Effector memory CD4-positive, alpha-beta T cell (primary cell): Measurements from ENCODE around the gene C9orf78.

Source experiments
- DNase-seq, 3 donors: peaks; one replicate each; pipeline ENCODE4 v3.0.0-alpha.2; 2020
- H3K27ac ChIP-seq: 2 replicates; pipeline ENCODE4 v1.7.0; 2013; ENCODE audit warnings: mild to moderate bottlenecking, low read length, moderate library complexity; ENCODE audit not compliant: insufficient read depth, poor library complexity, severe bottlenecking
- H3K27me3 ChIP-seq: replicated peaks from 2 replicates; pipeline ENCODE4 v1.7.0; 2013; ENCODE audit warnings: mild to moderate bottlenecking, low read length; ENCODE audit not compliant: insufficient read depth, control insufficient read depth, poor library complexity, severe bottlenecking
- H3K36me3 ChIP-seq: 2 replicates; pipeline ENCODE4 v1.7.0; 2013; ENCODE audit warnings: mild to moderate bottlenecking, low read length, moderate library complexity; ENCODE audit not compliant: control insufficient read depth, insufficient read depth
- H3K4me1 ChIP-seq: 2 replicates; pipeline ENCODE4 v1.7.0; 2013; ENCODE audit warnings: low read length, mild to moderate bottlenecking; ENCODE audit not compliant: control insufficient read depth, insufficient read depth, poor library complexity, severe bottlenecking
- H3K4me3 ChIP-seq: 2 replicates; pipeline ENCODE4 v1.7.0; 2013; ENCODE audit warnings: low read length, low read depth, mild to moderate bottlenecking; ENCODE audit not compliant: insufficient read depth, poor library complexity, severe bottlenecking
- H3K9me3 ChIP-seq: 2 replicates; pipeline ENCODE4 v1.7.0; 2013; ENCODE audit warnings: mild to moderate bottlenecking, low read length, moderate library complexity; ENCODE audit not compliant: control insufficient read depth

Gene C9orf78

DNA sequence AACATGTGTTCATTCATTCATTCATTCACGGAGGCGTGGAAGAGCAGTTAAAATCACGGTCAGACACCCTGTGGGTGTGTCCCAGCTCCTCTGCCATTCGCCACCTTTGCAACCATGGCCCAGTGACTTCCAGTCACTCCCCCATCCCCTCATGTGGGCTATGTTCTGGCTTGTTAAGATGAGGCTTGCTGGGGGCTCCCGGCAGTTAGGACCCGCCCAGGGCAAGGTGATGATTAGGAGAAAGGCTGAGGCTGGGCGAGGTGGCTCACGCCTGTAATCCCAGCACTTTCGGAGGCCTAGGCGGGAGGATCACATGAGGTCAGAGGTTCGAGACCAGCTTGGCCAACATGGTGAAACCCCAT is 57.3 kb downstream of the C9orf78 start:
- Histone ChIP-seq H3K4me3 (no peak overlapping the region), H3K36me3 (no peaks in the 10 kb centered on the region), H3K27me3 (no peaks in the 10 kb centered on the region), H3K27ac (no peak overlapping the region), H3K4me1 (peaks cover 8% of the 10 kb centered on the region), H3K9me3 (no peaks in the 10 kb centered on the region)
- DNase-seq, result no peak
